ENCODE results near the gene SLC16A3.

DNA sequence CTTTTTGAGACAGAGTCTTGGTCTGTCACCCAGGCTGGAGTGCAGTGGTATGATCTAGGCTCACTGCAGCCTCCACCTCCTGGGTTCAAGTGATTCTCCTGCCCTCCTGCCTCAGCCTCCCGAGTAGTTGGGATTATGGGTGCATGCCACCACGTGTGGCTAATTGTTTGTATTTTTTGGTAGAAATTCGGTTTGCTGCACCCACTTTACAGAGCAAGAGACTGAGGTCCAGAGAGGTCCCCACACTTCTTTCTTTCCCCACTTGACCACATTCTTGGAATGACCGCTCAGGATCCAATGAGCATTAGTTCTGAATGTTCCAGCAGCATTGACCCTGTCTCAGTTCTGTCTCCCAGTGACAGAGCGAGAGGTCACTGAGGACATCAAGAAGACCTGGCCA lies 5.3 kb upstream of the SLC16A3 start:
- TF ChIP-seq CTCF (IDR thresholded peaks at IDR 0.05) (no peak), POLR2A (IDR thresholded peaks at IDR 0.05) (no peak)

Measured in heart left ventricle (tissue), 13 donors.